Prostate gland (tissue), 2 donors: ENCODE measurements around the gene ALDH4A1. TPM values are rescaled to one million over a fixed set of nuclear protein-coding genes. Genes with fewer than 3 reads are reported as not detected.

ENCODE experiments used
- DNase-seq: peaks from one replicate; pipeline ENCODE4 v3.0.0-alpha.2; 2019; ENCODE audit warnings: low spot score
- H3K27ac ChIP-seq, 2 donors: fragments of 200-600 bp; sonication (generic); 2 replicates each; pipeline ENCODE4 v1.5.1; 2017 to 2019
- H3K27me3 ChIP-seq: fragments of 200-600 bp; sonication (generic); replicated peaks from 2 replicates; pipeline ENCODE4 v1.5.1; 2019; ENCODE audit not compliant: insufficient read depth
- H3K36me3 ChIP-seq, 2 donors: fragments of 200-600 bp; sonication (generic); 1 replicate in 1 of 2; 2 replicates in 1 of 2; pipeline versions ENCODE4 v1.5.1 to v1.8.1; 2017 to 2019
- H3K4me1 ChIP-seq: fragments of 200-600 bp; sonication (generic); replicated peaks from 2 replicates; pipeline ENCODE4 v1.5.1; 2019
- H3K4me3 ChIP-seq, 2 donors: fragments of 200-600 bp; sonication (generic); 2 replicates each; pipeline ENCODE4 v1.5.1; 2017 to 2019
- H3K9me3 ChIP-seq: fragments of 200-600 bp; sonication (generic); 2 replicates; pipeline ENCODE4 v1.5.1; 2017
- CTCF ChIP-seq, 4 experiments: fragments of 200-600 bp in 2 of 4; fragments of 450-650 bp in 2 of 4; sonication (generic) in 2 of 4; IDR thresholded peaks; 1 replicate in 3 of 4; 2 replicates in 1 of 4; pipeline ENCODE4 v1.5.1; 2016 to 2019; ENCODE audit warnings: antibody characterized with exemption in 4 of 4, mild to moderate bottlenecking in 2 of 4, moderate library complexity in 2 of 4
- POLR2A ChIP-seq: fragments of 450-650 bp; IDR thresholded peaks from one replicate; pipeline ENCODE4 v1.6.1; 2016; ENCODE audit warnings: antibody characterized with exemption, mild to moderate bottlenecking
- POLR2AphosphoS5 ChIP-seq: sonication (generic); formaldehyde crosslinking; IDR thresholded peaks from one replicate; pipeline ENCODE4 v1.6.1; 2017; ENCODE audit warnings: antibody characterized with exemption
- WGBS: methylation state at CpG from one replicate; pipeline ENCODE4 v1.1.5; 2018; 5-methylcytosine and 5-hydroxymethylcytosine counted together
- intact Hi-C: fragments of 100-400 bp; cut with DNase I; formaldehyde crosslinking; loops from one replicate; pipeline ENCODE4 v1.14.2; 2022
- total RNA-seq, 2 donors: library from RNA; depleted of rRNA; stranded (reverse); fragments of >200 nt; gene quantifications; one replicate each; pipeline ENCODE4 v1.1.0, GENCODE V29; 2016

ALDH4A1 gene
- total RNA-seq, 2 donors from 2014 or later, result 15.7 to 58.4 TPM

DNA sequence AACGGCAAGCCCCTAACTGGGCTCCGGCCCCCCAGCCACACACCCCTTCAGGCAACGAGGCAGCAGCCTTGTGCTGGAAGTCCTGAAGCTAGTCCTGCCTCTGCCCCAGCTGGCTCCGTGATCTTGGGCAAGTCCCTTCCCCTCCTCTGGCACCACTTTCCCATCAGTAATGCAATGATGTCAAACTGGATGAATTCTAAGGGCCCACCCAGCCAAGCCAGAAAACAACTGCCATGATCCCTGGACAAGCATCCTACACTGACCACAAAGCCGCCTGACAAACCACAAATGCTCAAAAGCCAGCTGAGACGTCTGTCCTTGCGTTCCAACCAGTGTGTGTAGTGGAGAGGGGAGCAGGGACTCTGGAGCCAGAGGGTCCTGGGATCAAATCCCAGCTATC lies 27.3 kb upstream of the ALDH4A1 start:
- WGBS, result 85% methylated on average over 7 of the region's 7 CpGs
- Histone ChIP-seq H3K4me3 (no peak overlapping the region), H3K4me1 (peaks cover 5% of the 10 kb centered on the region), H3K9me3 (no peaks in the 10 kb centered on the region), H3K27me3 (no peaks in the 10 kb centered on the region), H3K36me3 (no peaks in the 10 kb centered on the region), H3K27ac (no peak overlapping the region)
- DNase-seq, result no peak
- TF ChIP-seq POLR2A (no peak), POLR2AphosphoS5 (no peak), CTCF (IDR thresholded peaks at IDR 0.05) (no peak)
- intact Hi-C loops, result no loop called here

DNA sequence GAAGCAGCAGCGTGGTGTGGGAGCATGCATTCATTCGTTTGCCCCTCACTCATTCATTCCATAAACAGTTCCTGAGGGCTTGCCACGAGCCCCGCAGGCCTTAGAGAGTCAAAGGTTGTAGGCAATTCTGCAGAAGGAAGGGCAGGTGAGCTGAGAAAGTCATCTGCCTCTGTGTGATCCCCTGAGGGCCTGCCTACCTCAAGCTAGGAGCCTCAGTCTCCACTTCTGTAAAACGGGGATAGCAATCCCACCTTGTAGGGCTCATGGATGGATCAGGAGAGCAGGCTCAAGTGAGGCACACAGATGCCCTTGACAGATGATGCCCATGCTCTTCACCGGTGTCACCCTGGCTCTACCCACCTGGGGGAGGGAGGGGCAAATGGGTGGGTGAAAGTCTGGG lies 26.6 kb upstream of the ALDH4A1 start:
- 95% methylated on average over 6 of the region's 6 CpGs for WGBS
- H3K9me3 ChIP-seq, result no peaks in the 10 kb centered on the region
- no peak overlapping the region for H3K27ac ChIP-seq
- peaks cover 5% of the 10 kb centered on the region for H3K4me1 ChIP-seq
- no peak overlapping the region for H3K4me3 ChIP-seq
- TF ChIP-seq POLR2A (no peak), CTCF (IDR thresholded peaks at IDR 0.05) (no peak), POLR2AphosphoS5 (no peak)
- no peaks in the 10 kb centered on the region for H3K27me3 ChIP-seq
- DNase-seq, result no peak
- no peaks in the 10 kb centered on the region for H3K36me3 ChIP-seq
- intact Hi-C loops, result no loop called here

GRCh38 chr1:18928406-18928805 lies 26.1 kb upstream of the ALDH4A1 start:
- H3K4me1 ChIP-seq, result peaks cover 9% of the 10 kb centered on the region
- TF ChIP-seq POLR2AphosphoS5 (no peak), CTCF (IDR thresholded peaks at IDR 0.05) (no peak), POLR2A (no peak)
- H3K36me3 ChIP-seq, result no peaks in the 10 kb centered on the region
- H3K27me3 ChIP-seq, result no peaks in the 10 kb centered on the region
- no peak overlapping the region for H3K4me3 ChIP-seq
- peak overlapping the region in 1 of 2 donors; percentile 4 for H3K27ac ChIP-seq
- no peaks in the 10 kb centered on the region for H3K9me3 ChIP-seq
- WGBS, result 72% methylated on average over 8 of the region's 8 CpGs
- DNase-seq, result no peak
- intact Hi-C loops, result no loop called here

GRCh38 chr1:18927654-18928272 lies 25.4 kb upstream of the ALDH4A1 start:
- intact Hi-C loops, result no loop called here
- Histone ChIP-seq H3K27me3 (no peaks in the 10 kb centered on the region), H3K36me3 (no peaks in the 10 kb centered on the region), H3K27ac (peak overlapping the region in 1 of 2 donors; percentile 4), H3K9me3 (no peaks in the 10 kb centered on the region), H3K4me1 (peaks cover 14% of the 10 kb centered on the region), H3K4me3 (no peak overlapping the region)
- no peak for DNase-seq
- TF ChIP-seq POLR2AphosphoS5 (no peak), CTCF (IDR thresholded peaks at IDR 0.05) (no peak), POLR2A (no peak)
- WGBS, result 63% methylated on average over 12 of the region's 12 CpGs

DNA sequence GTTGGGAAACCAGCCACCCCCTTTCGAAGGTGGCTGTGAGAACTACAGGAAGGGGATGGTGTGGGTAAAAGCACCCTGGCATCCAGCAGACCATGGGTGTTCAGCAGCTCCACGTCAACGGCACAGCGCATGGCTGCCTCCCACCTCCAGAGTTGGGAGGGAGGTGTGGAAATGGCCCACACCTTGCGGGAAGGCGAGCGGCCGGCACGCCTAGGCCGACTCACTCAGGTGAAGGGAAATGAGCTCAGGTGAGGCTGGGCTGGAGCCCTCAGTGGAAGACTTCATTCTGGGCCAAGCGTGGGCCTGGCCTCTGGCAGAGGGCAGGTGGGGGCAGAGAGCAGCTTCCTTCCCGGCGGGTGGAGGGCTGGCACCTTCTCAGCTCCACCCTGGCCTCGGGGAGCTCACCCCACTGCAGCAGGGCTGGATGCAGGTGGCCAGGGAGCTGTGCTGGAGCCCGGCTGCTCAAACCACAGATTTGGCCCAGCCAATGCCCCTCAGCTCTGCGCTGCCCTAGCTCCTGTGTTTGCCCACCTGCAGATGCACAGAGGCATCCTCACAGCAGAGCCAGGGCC lies 24.8 kb upstream of the ALDH4A1 start:
- Histone ChIP-seq H3K27me3 (no peaks in the 10 kb centered on the region), H3K4me3 (no peak overlapping the region), H3K9me3 (no peaks in the 10 kb centered on the region), H3K27ac (peak overlapping the region; percentile 4 to 29), H3K36me3 (no peaks in the 10 kb centered on the region), H3K4me1 (peaks cover 15% of the 10 kb centered on the region)
- intact Hi-C loops, result no loop called here
- no peak for DNase-seq
- no peak for TF ChIP-seq POLR2A
- TF ChIP-seq CTCF (IDR thresholded peaks at IDR 0.05), result no peak
- TF ChIP-seq POLR2AphosphoS5, result no peak
- WGBS, result 77% methylated on average over 16 of the region's 16 CpGs
